ENCODE measurements around the gene APBB1. TPM values are rescaled to one million over a fixed set of nuclear protein-coding genes. Genes with fewer than 3 reads are reported as not detected.

Gene APBB1
- 26.9 and 29.6 TPM in 2 replicates for total RNA-seq

GRCh38 chr11:6419009-6419631 is at the start of gene APBB1:
TSS of gene APBB1 (minus strand) at chr11:6419094. CDS start at chr11:6411347, 7,747 bp downstream.
- Histone ChIP-seq H3K27me3 (ENCODE audit: control insufficient read depth, insufficient read depth, low read length) (peaks cover 7% of the 10 kb centered on the region), H3K36me3 (ENCODE audit: control insufficient read depth, insufficient read depth, low read length) (no peaks in the 10 kb centered on the region), H3K4me3 (ENCODE audit: low read depth, low read length) (peak within 1 kb of the TSS; percentile 75)
- no peak for DNase-seq (ENCODE audit: low read depth)
- TF ChIP-seq, protein P1, sequence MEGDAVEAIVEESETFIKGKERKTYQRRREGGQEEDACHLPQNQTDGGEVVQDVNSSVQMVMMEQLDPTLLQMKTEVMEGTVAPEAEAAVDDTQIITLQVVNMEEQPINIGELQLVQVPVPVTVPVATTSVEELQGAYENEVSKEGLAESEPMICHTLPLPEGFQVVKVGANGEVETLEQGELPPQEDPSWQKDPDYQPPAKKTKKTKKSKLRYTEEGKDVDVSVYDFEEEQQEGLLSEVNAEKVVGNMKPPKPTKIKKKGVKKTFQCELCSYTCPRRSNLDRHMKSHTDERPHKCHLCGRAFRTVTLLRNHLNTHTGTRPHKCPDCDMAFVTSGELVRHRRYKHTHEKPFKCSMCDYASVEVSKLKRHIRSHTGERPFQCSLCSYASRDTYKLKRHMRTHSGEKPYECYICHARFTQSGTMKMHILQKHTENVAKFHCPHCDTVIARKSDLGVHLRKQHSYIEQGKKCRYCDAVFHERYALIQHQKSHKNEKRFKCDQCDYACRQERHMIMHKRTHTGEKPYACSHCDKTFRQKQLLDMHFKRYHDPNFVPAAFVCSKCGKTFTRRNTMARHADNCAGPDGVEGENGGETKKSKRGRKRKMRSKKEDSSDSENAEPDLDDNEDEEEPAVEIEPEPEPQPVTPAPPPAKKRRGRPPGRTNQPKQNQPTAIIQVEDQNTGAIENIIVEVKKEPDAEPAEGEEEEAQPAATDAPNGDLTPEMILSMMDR (IDR thresholded peaks at IDR 0.05; ENCODE audit: insufficient read depth, low read length, poor library complexity, severe bottlenecking): peak; percentile 8

DNA sequence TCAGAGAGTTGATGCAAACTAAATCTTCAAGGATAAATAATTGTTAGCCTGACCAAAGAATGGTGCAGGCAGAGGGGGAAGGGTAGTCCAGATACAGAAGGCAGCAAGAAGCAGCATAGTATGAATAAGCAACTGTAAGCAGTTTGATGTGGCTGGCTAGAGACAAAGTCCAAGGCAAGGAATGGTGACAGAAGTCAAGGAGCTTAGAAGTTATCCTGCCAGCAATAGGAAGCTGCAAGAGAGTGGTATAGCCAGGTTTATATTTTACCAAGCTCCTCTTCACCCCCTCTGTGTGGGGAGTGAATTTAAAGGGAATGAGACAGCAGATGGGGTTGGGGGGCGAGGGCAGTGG is 40.2 kb upstream of the APBB1 start:
- no peak for DNase-seq (ENCODE audit: low read depth)
- H3K4me3 ChIP-seq (ENCODE audit: low read depth, low read length): no peak overlapping the region
- H3K36me3 ChIP-seq (ENCODE audit: control insufficient read depth, insufficient read depth, low read length): no peaks in the 10 kb centered on the region
- H3K27me3 ChIP-seq (ENCODE audit: control insufficient read depth, insufficient read depth, low read length): no peaks in the 10 kb centered on the region
- TF ChIP-seq, protein P1 (IDR thresholded peaks at IDR 0.05; ENCODE audit: insufficient read depth, low read length, poor library complexity, severe bottlenecking): no peak

DNA sequence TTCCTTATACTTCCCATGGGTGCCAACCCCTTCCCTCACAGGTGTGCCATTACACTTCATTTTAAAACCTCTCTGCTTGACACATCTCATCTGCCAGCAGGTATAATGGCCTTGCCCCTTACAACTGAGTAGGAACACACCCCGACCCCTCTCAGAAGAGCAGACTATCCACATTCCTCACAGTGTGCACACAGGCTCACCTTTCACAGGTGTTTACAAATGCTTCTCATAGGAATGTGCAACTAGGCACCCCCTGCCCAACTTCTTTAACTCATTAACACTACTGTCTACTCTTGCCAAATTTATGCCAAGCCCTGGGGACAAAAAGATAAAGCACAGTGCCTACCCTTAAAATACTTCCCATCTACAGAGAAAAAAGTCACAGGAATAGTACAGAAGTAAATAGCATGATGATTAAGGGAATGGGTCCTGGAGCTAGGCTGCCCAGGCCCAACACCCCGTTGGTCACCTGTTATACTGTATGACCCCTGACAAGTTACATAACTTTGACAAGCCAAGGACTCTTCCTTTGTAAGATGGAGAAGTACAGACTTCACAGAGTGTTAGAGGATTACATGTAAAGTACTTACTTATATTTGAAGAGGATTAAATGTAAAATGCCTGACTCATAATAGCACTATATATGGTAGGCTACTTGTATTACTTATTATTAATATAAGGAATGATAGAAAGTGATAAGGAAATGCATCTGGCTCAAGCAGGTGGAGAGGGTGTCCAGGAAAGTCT is 39.6 kb upstream of the APBB1 start:
- H3K36me3 ChIP-seq (ENCODE audit: control insufficient read depth, insufficient read depth, low read length): no peaks in the 10 kb centered on the region
- H3K27me3 ChIP-seq (ENCODE audit: control insufficient read depth, insufficient read depth, low read length): no peaks in the 10 kb centered on the region
- TF ChIP-seq, protein P1 (IDR thresholded peaks at IDR 0.05; ENCODE audit: insufficient read depth, low read length, poor library complexity, severe bottlenecking): no peak
- DNase-seq (ENCODE audit: low read depth): no peak
- H3K4me3 ChIP-seq (ENCODE audit: low read depth, low read length): no peak overlapping the region

GRCh38 chr11:6457581-6458320 is 38.9 kb upstream of the APBB1 start:
- DNase-seq (ENCODE audit: low read depth): no peak
- Histone ChIP-seq H3K36me3 (ENCODE audit: control insufficient read depth, insufficient read depth, low read length) (no peaks in the 10 kb centered on the region), H3K27me3 (ENCODE audit: control insufficient read depth, insufficient read depth, low read length) (no peaks in the 10 kb centered on the region), H3K4me3 (ENCODE audit: low read depth, low read length) (no peak overlapping the region)
- TF ChIP-seq, protein P1 (IDR thresholded peaks at IDR 0.05; ENCODE audit: insufficient read depth, low read length, poor library complexity, severe bottlenecking): no peak

DNA sequence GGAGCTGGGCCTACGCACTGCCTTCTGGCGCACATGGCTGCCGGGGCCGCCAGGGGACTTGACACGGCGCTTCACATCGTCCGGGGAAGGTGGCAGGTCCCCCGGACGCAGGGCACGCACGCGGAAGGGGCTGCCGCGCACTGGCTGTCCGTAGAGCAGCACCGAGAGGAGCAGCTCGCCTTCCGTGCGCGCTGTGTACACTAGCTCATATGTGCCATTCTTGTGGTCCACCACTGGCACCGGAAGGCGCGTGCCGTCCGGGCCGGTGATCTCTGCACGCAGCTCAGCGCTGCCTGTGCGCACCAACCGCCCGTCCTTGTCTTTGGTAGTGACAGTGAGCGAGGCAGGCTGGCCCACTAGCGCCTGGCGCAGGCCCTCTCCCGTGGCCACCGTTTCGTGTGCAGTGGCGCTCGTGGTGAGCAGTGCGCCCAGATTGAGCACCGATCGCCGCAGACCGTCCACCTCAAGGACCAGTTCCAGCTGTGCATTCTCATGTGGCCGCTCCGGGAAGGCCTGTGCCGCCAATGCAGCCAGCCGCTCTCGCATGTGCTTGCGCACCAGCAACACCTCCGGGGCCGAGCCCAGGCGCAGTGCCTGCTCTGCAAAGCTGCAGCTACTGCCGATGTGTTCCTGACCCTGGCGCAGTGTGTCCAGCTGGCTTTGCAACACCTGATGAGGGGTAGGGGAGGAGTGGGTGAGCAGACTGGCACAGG is 37.6 kb upstream of the APBB1 start:
- Histone ChIP-seq H3K36me3 (ENCODE audit: control insufficient read depth, insufficient read depth, low read length) (no peaks in the 10 kb centered on the region), H3K27me3 (ENCODE audit: control insufficient read depth, insufficient read depth, low read length) (no peaks in the 10 kb centered on the region), H3K4me3 (ENCODE audit: low read depth, low read length) (no peak overlapping the region)
- DNase-seq (ENCODE audit: low read depth): no peak
- TF ChIP-seq, protein P1 (IDR thresholded peaks at IDR 0.05; ENCODE audit: insufficient read depth, low read length, poor library complexity, severe bottlenecking): no peak
